Activated CD4-positive, alpha-beta T cell treated with anti-CD3 and anti-CD28 coated beads for 48 hours (primary cell): ENCODE measurements around the gene MCF2L2.

Source experiments
- DNase-seq: peaks from one replicate; pipeline ENCODE4 v3.0.0-alpha.2; 2020

Gene MCF2L2

GRCh38 chr3:183317886-183318865 is 110.2 kb downstream of the MCF2L2 start:
- DNase-seq = no peak

DNA sequence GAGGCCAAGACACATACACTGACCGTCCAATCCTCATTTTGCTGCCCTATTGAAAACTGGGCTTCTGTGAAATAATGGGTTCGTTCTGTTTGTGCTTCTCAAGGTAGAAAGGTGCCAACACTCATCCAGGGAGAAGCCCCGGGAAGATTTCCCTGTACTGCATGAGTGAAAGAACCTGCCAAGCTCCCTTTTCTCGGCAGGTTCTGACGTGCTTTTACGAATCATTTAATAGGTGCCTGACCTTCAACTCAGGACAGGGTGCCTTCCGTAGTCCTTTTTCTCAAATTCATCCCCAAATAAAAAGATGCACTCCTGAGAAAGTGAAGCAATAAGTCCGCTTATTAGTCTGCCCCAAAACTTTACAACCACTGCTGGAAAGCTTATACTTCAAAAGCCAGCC is 111.1 kb downstream of the MCF2L2 start:
- DNase-seq = no peak

- DNase-seq = no peak
These were observed 112.7 kb downstream of the MCF2L2 start for GRCh38 chr3:183315739-183316138.

DNA sequence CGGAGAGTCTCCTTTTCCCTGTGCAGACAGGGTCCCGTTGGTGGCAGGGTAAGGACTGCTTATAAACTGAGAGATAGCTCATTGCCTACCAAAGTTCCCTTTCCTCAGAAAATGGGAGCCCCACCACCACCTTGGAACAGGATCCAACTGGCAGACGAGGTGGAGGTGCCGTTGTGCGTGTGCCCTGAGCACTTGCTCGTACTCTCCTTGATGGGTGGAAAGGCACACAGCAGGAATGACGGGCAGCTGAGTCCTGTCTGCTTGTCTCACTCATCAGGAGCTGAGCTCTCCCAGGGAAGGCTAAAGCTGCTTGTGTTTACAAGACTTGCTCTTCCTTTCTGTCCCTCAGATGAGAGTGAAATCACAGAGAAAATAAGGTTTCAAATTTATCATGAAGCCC is 114.7 kb downstream of the MCF2L2 start:
- DNase-seq = no peak

GRCh38 chr3:183313351-183313750 is 115.1 kb downstream of the MCF2L2 start:
- no peak for DNase-seq

DNA sequence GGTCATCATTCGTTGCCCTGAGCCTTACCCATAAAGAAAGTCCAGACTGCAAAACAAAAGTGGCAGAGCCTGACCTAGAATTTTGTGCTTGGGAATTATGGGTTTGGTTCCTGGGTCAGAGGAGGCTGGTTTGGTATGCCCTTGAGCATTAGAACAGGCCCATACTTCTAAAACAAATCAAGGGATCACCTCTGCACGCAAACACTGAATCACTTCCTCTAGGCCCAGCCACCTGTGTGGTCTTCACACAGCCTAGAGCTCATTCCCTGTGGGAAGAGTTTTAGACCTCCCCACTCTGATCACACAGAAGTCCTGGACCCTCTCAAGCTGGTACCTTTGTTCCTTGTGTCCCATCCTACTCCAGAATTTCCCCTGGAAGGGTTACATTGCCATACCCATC is 116.0 kb downstream of the MCF2L2 start:
- DNase-seq = no peak

- DNase-seq = no peak
These were observed 117.5 kb downstream of the MCF2L2 start for GRCh38 chr3:183310936-183311335.

- no peak for DNase-seq
These were observed 119.1 kb downstream of the MCF2L2 start for GRCh38 chr3:183309276-183309675.

DNA sequence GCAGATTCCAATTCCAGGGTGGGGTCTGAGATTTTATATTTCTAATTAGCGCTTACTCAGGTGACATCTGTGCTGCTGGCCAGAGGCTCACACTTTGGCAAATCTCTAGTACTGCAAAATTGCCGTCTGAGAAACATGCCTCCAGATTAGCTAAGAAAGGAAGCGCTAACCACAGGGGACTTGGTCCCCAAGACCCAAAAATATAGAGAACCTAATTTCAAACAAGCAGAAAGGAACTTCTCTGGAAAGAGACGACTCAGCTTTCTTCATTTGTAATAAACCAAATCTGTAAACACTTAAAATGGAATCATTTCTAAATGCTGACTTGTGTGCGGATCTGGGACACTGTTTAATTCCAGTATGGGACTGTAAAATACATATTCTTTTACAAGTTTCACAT is 119.7 kb downstream of the MCF2L2 start:
- no peak for DNase-seq

GRCh38 chr3:183307749-183308148 is 120.7 kb downstream of the MCF2L2 start:
- no peak for DNase-seq

GRCh38 chr3:183306798-183307671 is 121.4 kb downstream of the MCF2L2 start:
- DNase-seq = peak; percentile 66

DNA sequence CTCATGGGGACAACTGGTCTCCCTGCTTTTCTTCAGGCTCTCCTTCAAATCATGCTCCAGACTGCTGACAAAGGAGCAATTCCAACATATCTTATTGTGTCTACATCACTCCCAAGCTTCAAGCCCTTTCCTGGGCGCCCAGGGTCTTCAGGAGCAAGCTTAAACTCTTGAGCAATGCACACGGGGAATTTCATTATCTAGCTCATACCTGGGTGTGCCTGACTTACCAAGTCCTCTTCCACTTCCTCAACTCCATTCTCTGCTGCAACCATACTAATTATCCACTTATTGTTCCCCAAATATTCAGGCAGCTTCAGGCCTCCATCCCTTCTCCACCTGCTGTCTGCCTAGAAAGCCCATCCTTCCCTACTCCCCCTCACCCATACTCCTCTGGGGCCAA is 124.7 kb downstream of the MCF2L2 start:
- DNase-seq = no peak

GRCh38 chr3:183301937-183302580 is 126.4 kb downstream of the MCF2L2 start:
- no peak for DNase-seq

GRCh38 chr3:183300996-183301562 is 127.3 kb downstream of the MCF2L2 start:
- no peak for DNase-seq

GRCh38 chr3:183299976-183300375 is 128.4 kb downstream of the MCF2L2 start:
- DNase-seq = no peak

DNA sequence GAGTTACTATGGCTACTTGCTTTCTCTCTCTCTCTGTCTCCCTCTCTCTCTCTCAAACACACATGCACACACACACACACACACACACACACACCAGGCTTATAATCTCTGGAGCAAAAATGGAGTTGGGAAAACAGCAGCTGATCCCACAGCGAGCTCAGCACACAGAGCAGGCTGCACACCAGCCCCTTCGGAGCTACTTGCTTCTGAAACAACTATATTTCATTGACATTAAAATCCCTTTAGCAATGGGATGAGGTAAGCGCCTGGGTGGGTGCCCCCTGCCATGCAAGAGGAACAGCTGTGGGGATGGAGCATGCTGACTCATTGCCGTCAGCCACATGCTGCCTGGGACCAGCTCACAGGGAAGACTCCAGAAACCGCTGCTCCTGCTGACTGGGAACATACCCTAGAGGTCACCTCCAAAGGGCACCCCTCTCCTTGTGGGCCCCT is 129.7 kb downstream of the MCF2L2 start:
- no peak for DNase-seq

DNA sequence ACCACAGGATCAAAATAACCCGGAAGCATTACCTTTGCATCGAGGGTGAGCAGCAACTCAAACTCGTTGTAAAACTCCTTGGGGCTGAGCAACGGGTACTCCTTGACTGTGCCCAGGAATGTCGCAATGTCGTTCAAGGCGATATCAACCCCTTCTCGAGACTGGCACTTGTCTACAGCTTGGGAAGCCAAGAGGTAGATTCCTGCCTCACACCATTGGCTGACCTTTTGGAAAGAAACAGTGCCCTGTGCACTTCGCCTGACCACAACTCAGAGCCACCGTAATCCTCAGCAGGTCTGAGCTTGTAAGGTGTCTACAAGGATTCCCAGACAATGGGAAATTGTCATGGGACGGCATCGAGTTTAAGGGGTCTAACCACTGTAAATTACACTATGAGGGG is 131.5 kb downstream of the MCF2L2 start:
- DNase-seq = no peak

DNA sequence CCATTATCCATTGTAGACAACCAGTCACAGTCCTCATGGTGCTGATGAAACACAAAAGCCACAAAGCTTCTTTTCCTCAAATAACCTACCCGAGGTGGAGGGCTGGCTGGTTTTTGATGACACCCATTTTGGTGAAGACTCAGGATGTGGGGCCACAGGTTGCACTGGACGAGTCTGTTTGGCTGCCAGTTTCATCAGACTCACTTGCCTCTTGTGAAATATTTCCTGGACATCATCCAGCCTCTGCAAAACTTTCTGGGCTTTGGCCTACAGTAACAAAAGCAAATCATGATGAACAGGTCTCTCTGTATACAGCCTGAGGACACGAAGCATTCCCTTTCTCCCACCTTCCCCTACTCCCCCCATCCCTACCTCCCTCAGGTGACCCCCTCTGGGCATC is 133.2 kb downstream of the MCF2L2 start:
- no peak for DNase-seq

DNA sequence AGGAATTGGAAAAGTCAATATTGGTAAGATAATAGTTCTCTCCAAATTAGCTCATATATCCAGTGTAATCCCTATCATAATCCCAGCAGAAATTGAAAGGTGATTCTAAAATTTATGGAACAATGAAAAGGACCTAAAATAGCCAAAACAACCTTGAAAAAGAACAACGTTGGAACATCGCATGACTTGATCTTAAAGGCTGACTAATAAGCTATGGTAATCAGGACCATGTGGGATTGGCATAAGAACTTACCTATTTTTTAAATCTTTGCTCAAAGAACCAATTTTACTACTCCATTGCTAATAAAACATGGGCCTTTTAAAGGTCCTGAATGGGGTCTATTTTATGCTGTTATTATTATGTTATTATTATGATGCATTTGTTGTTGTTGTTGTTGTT is 134.5 kb downstream of the MCF2L2 start:
- DNase-seq = no peak

DNA sequence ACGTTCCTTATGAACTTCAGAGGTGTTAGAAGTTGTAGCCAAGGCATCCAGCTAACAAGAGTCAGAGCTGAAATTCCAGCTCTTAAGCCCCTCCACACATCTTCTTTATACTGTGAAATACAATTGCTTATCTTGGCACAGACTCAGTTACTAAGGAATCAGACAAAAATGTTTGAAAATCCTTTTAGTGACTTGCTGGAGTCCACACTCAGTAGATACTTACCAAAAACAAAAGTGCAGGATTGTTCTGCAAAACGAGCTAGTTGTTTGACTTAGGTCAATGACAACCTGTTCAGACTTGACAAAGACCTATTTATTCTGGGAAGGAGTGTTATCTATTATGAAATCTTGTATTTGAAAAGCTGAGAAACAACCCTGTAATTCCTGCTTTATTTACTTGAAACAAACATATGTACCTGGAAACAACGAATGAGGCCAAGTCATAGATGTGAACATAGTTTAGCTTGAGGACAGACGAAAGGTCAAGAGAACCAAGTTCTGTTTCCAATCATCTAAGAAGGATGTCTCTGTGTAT is 136.9 kb downstream of the MCF2L2 start:
- no peak for DNase-seq

DNA sequence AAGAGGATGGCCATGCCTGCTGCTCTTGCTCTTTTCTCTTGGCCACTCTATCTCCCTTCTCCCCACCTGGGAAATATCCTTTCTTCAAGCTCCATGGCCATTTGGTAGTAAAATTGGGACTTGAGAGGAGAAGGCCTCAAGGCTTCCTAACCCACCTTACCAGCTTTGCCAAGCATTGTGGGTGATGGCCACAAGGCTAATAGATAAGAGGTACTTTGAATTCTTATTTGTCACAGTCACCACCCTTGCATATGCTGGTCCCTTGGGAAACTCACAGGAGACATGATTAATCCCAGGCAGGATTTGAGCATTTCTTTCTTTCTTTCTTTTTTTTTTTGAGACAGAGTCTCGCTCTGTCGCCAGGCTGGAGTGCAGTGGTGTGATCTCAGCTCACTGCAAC is 138.2 kb downstream of the MCF2L2 start:
- no peak for DNase-seq

- DNase-seq = no peak
These were observed 140.3 kb downstream of the MCF2L2 start for GRCh38 chr3:183288117-183288516.
